B cell (primary cell): ENCODE measurements around the gene PRRC2B. TPM values are rescaled to one million over a fixed set of nuclear protein-coding genes. Genes with fewer than 3 reads are reported as not detected.

Source experiments
- ATAC-seq: fragments of 200-7000 bp; cut with Tn5 transposase; one replicate; pipeline ENCODE4 v1.10.0; 2021; ENCODE audit warnings: low read depth, mild to moderate bottlenecking, moderate number of reproducible peaks, moderate library complexity
- CTCF ChIA-PET: fragments of 350-600 bp; sonication (Branson Sonifier 250); formaldehyde crosslinking; loops from one replicate; lab custom pipeline; 2021; ENCODE audit warnings: antibody characterized with exemption, inconsistent platforms; lab: Charles Lee
- POLR2A ChIA-PET: fragments of 350-600 bp; sonication (Branson Sonifier 250); formaldehyde crosslinking; loops from one replicate; lab custom pipeline; 2021; ENCODE audit warnings: antibody characterized with exemption; lab: Charles Lee
- DNase-seq: peaks from one replicate; pipeline ENCODE4 v3.0.0; 2013
- H2AFZ ChIP-seq: 2 replicates; pipeline ENCODE4 v1.6.1; 2012; ENCODE audit warnings: mild to moderate bottlenecking, low read depth, low read length; ENCODE audit not compliant: insufficient read depth, poor library complexity, severe bottlenecking
- H3K27ac ChIP-seq, 2 donors: 1 replicate in 1 of 2; 2 replicates in 1 of 2; pipeline ENCODE4 v1.5.1; 2012 to 2013; ENCODE audit warnings: low read length in 2 of 2, mild to moderate bottlenecking in 2 of 2, moderate library complexity in 1 of 2
- H3K27me3 ChIP-seq, 4 experiments: fragments of 200-600 bp in 1 of 4; sonication (generic) in 1 of 4; replicated peaks in 1 of 4; 1 replicate in 2 of 4; 2 replicates in 2 of 4; pipeline versions ENCODE4 v1.6.1 to v1.7.0; 2013 to 2016; ENCODE audit warnings: low read length in 3 of 4, mild to moderate bottlenecking in 2 of 4, mixed read lengths in 1 of 4, moderate library complexity in 1 of 4; ENCODE audit not compliant: insufficient read depth in 4 of 4, control insufficient read depth in 3 of 4; ENCODE audit errors: control extremely low read depth in 1 of 4
- H3K36me3 ChIP-seq, 2 experiments: replicated peaks in 1 of 2; 1 replicate in 1 of 2; 2 replicates in 1 of 2; pipeline versions ENCODE4 v1.6.1 to v1.7.1; 2013; ENCODE audit warnings: low read length in 1 of 2; ENCODE audit not compliant: insufficient read depth in 2 of 2, control insufficient read depth in 1 of 2; ENCODE audit errors: control extremely low read depth in 1 of 2, extremely low read depth in 1 of 2
- H3K4me1 ChIP-seq, 2 donors: fragments of 200-600 bp in 1 of 2; sonication (generic) in 1 of 2; 1 replicate in 1 of 2; 2 replicates in 1 of 2; pipeline versions ENCODE4 v1.5.1 to v1.6.1; 2013 to 2017; ENCODE audit warnings: low read length in 2 of 2; ENCODE audit not compliant: control insufficient read depth in 2 of 2, insufficient read depth in 2 of 2
- H3K4me2 ChIP-seq: replicated peaks from 2 replicates; pipeline ENCODE3; 2012; ENCODE audit warnings: mild to moderate bottlenecking, low read depth, low read length; ENCODE audit not compliant: poor library complexity, severe bottlenecking
- H3K4me3 ChIP-seq, 5 experiments: fragments of 200-600 bp in 1 of 5; sonication (generic) in 1 of 5; 1 replicate in 3 of 5; 2 replicates in 2 of 5; pipeline versions ENCODE4 v1.5.1 to v1.7.0; 2011 to 2016; ENCODE audit warnings: low read length in 4 of 5, mild to moderate bottlenecking in 4 of 5, low read depth in 2 of 5, control low read depth in 1 of 5, moderate library complexity in 1 of 5; ENCODE audit not compliant: insufficient read depth in 1 of 5; ENCODE audit errors: control extremely low read depth in 1 of 5, extremely low read depth in 1 of 5
- H3K79me2 ChIP-seq: fragments of 200-600 bp; sonication (generic); one replicate; pipeline ENCODE4 v1.6.0; 2016; ENCODE audit warnings: low read length; ENCODE audit not compliant: control insufficient read depth, insufficient read depth
- H3K9ac ChIP-seq: fragments of 200-600 bp; sonication (generic); 2 replicates; pipeline ENCODE4 v1.6.1; 2017; ENCODE audit warnings: mild to moderate bottlenecking, low read length, moderate library complexity
- H3K9me3 ChIP-seq, 3 donors: one replicate each; pipeline versions ENCODE4 v1.6.1 to v1.7.1; 2013; ENCODE audit warnings: low read length in 2 of 3; ENCODE audit not compliant: control insufficient read depth in 2 of 3, insufficient read depth in 1 of 3; ENCODE audit errors: control extremely low read depth in 1 of 3
- H4K20me1 ChIP-seq: 2 replicates; pipeline ENCODE4 v1.6.0; 2012; ENCODE audit warnings: mild to moderate bottlenecking, low read length; ENCODE audit not compliant: insufficient read depth, control insufficient read depth, poor library complexity, severe bottlenecking
- H3K27ac Mint-ChIP-seq: one replicate; pipeline ENCODE4 v1.8.0; 2021; ENCODE audit warnings: mixed read lengths
- H3K27me3 Mint-ChIP-seq: one replicate; pipeline ENCODE4 v1.8.0; 2021; ENCODE audit warnings: mixed read lengths
- H3K4me1 Mint-ChIP-seq: one replicate; pipeline ENCODE4 v1.8.0; 2021; ENCODE audit warnings: mixed read lengths
- H3K4me3 Mint-ChIP-seq: one replicate; pipeline ENCODE4 v1.8.0; 2021; ENCODE audit warnings: mixed read lengths
- H3K9me3 Mint-ChIP-seq: one replicate; pipeline ENCODE4 v1.8.0; 2022; ENCODE audit warnings: mixed read lengths; ENCODE audit not compliant: insufficient read depth
- EZH2 ChIP-seq: IDR thresholded peaks from 2 replicates; pipeline ENCODE4 v1.6.1; 2012; ENCODE audit warnings: borderline replicate concordance, low read depth, mild to moderate bottlenecking, moderate library complexity, low read length; ENCODE audit not compliant: insufficient read depth, poor library complexity, severe bottlenecking
- WGBS: methylation state at CpG from one replicate; pipeline ENCODE4 v1.1.5; 2013; ENCODE audit warnings: missing lambda C conversion rate; ENCODE audit not compliant: insufficient coverage; 5-methylcytosine and 5-hydroxymethylcytosine counted together
- intact Hi-C: fragments of 100-400 bp; cut with micrococcal nuclease; formaldehyde crosslinking; loops from one replicate; pipeline ENCODE4 v1.10.0; 2022
- polyA plus RNA-seq: library from polyadenylated mRNA; depleted of rRNA; stranded (reverse); fragments of >200 nt; gene quantifications from 2 replicates; pipeline ENCODE4 v1.2.3, GENCODE V29; 2012
- total RNA-seq, 2 donors: library from RNA; stranded (reverse); fragments of 120-200 nt in 1 of 2; gene quantifications; 1 replicate in 1 of 2; 2 replicates in 1 of 2; pipeline versions ENCODE4 v1.2.3 to v1.2.4, GENCODE V29; 2013 to 2022
- TF ChIP-seq, protein P1 (sequence below): fragments of 200-600 bp; IDR thresholded peaks from one replicate; pipeline ENCODE4 v1.8.0; 2022; ENCODE audit warnings: antibody characterized with exemption, mild to moderate bottlenecking

Gene PRRC2B
- total and polyA plus RNA-seq, 2 donors (not counting 1 experiment from before 2014, with no cell fraction given), result 63.9 to 268 TPM

DNA sequence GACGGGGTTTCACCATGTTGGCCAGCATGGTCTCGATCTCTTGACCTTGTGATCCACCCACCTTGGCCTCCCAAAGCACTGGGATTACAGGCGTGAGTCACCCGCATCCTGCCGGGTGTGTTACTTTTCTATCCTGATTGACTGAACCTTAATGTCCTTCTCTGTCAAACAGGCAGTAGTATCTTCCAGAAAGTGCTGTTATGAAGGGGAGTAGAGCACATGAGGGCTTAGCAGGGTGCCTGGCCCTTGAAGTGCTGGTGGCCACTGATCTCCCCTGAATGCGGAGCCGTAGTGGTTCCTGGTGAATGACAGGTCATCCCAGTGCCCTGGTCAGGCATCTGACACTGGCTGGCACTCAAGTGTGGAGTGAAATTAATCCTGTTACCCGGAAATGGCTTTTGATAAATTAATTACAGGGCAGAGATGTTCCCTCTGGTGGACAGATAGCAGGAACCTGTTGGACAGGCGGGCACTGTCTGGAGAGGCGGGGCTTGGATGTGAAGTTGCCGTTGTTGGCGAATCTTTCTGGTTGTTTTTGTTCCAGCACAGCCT lies 28.4 kb downstream of the PRRC2B start:
- no peaks in the 10 kb centered on the region for H3K9me3 Mint-ChIP-seq
- Histone ChIP-seq H3K4me3 (no peak overlapping the region), H3K4me2 (no peak overlapping the region), H3K9me3 (no peaks in the 10 kb centered on the region), H3K27ac (peak overlapping the region; percentile 34 to 59), H3K4me1 (peaks cover 31 to 44% of the 10 kb centered on the region in 2 donors), H3K27me3 (no peaks in the 10 kb centered on the region), H3K79me2 (peaks cover 100% of the 10 kb centered on the region), H2AFZ (no peak overlapping the region), H3K36me3 (peaks cover 7 to 33% of the 10 kb centered on the region in 2 experiments), H4K20me1 (peaks cover 99% of the 10 kb centered on the region), H3K9ac (no peak overlapping the region)
- peak overlapping the region; percentile 62 for H3K27ac Mint-ChIP-seq
- DNase-seq (no peak), ATAC-seq (no peak)
- H3K4me3 Mint-ChIP-seq, result no peak overlapping the region
- peaks cover 68% of the 10 kb centered on the region for H3K4me1 Mint-ChIP-seq
- H3K27me3 Mint-ChIP-seq, result no peaks in the 10 kb centered on the region
- CTCF ChIA-PET, result no interaction called here
- 94% methylated on average over 11 of the region's 12 CpGs for WGBS
- intact Hi-C loops, result no loop called here
- TF ChIP-seq EZH2, result no peak
- TF ChIP-seq, protein P1, sequence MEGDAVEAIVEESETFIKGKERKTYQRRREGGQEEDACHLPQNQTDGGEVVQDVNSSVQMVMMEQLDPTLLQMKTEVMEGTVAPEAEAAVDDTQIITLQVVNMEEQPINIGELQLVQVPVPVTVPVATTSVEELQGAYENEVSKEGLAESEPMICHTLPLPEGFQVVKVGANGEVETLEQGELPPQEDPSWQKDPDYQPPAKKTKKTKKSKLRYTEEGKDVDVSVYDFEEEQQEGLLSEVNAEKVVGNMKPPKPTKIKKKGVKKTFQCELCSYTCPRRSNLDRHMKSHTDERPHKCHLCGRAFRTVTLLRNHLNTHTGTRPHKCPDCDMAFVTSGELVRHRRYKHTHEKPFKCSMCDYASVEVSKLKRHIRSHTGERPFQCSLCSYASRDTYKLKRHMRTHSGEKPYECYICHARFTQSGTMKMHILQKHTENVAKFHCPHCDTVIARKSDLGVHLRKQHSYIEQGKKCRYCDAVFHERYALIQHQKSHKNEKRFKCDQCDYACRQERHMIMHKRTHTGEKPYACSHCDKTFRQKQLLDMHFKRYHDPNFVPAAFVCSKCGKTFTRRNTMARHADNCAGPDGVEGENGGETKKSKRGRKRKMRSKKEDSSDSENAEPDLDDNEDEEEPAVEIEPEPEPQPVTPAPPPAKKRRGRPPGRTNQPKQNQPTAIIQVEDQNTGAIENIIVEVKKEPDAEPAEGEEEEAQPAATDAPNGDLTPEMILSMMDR, result no peak
- POLR2A ChIA-PET, result no interaction called here

DNA sequence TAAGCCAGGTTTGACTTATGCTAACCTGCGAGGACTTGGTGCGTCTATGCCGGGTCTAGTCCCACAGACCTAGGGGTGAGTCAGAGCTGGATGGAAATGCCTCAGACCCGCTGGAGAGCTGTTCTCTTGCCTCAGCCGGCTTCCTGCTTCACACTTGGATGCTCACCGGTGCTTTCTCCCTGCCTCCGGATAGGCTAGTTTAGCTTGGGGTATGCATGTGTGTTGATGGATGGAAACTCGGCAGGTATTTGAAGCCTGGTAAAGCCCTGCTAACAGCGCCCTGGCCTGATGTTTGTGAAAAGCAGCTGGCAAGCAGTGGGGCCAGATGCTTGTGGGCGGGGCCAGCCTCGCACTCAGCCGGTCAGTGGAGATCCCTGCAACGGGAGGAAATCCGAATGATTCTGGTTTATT lies 29.3 kb downstream of the PRRC2B start:
- Mint-ChIP-seq H3K4me1 (peaks cover 62% of the 10 kb centered on the region), H3K27me3 (no peaks in the 10 kb centered on the region), H3K27ac (peak overlapping the region; percentile 77), H3K4me3 (peak overlapping the region; percentile 34), H3K9me3 (no peaks in the 10 kb centered on the region)
- 69% methylated on average over 13 of the region's 14 CpGs for WGBS
- Histone ChIP-seq H2AFZ (no peak overlapping the region), H3K27me3 (no peaks in the 10 kb centered on the region), H3K9ac (no peak overlapping the region), H3K9me3 (no peaks in the 10 kb centered on the region), H3K36me3 (peaks cover 5 to 26% of the 10 kb centered on the region in 2 experiments), H3K4me3 (no peak overlapping the region), H3K27ac (peak overlapping the region; percentile 46 to 59), H3K4me1 (peaks cover 22 to 36% of the 10 kb centered on the region in 2 donors), H4K20me1 (peaks cover 99% of the 10 kb centered on the region), H3K79me2 (peaks cover 100% of the 10 kb centered on the region), H3K4me2 (peak overlapping the region; percentile 10)
- DNase-seq (peak; percentile 39), ATAC-seq (peak; percentile 80)
- TF ChIP-seq, protein P1, result no peak
- no peak for TF ChIP-seq EZH2
- ChIA-PET CTCF (interaction anchor here (1.1 kb wide), 1 partner anchor 55 kb away, joined by 3 read pairs; no protein-coding TSS in a partner anchor), POLR2A (no interaction called here)
- intact Hi-C loops, result no loop called here
